ENCODE data around the gene FAM107B.

- TF ChIP-seq POLR2AphosphoS5 (IDR thresholded peaks at IDR 0.05) = no peak
- no peak for TF ChIP-seq CTCF (IDR thresholded peaks at IDR 0.05)
- TF ChIP-seq POLR2A (IDR thresholded peaks at IDR 0.05) = no peak
Observed at GRCh38 chr10:14749070-14749809, 25.5 kb downstream of the FAM107B start.

Data from breast epithelium (tissue), 3 donors.